A673 (cell line): ENCODE results near the gene LGALS9. TPM values are rescaled to one million over a fixed set of nuclear protein-coding genes. Genes with fewer than 3 reads are reported as not detected.
"Not testable (repeated sequence)": the region's sequence is repeated elsewhere in the genome, so short reads cannot be mapped to it uniquely, and the experiment has no call there.

Experiments
- BruUV-seq: library from RNA; stranded (reverse); fragments of 400-500 nt; replicated peaks from 2 replicates; lab custom pipeline; 2021; lab: Mats Ljungman, UMichigan
- CTCF ChIA-PET: fragments of 300-600 bp; sonication (Branson Sonifier 250); formaldehyde crosslinking; loops from one replicate; lab custom pipeline; 2022; ENCODE audit warnings: antibody characterized with exemption; lab: Charles Lee
- POLR2A ChIA-PET: fragments of 300-600 bp; sonication (Branson Sonifier 250); formaldehyde crosslinking; loops from one replicate; lab custom pipeline; 2022; ENCODE audit warnings: antibody characterized with exemption; ENCODE audit not compliant: low non-redundant PET; lab: Charles Lee
- DNase-seq: peaks from one replicate; pipeline ENCODE4 v3.0.0-alpha.2; 2015; ENCODE audit warnings: low spot score
- H3K27ac ChIP-seq: fragments of 200-600 bp; sonication (generic); 2 replicates; pipeline ENCODE4 v1.5.1; 2016; ENCODE audit warnings: mixed run types, low read depth, mild to moderate bottlenecking, mixed read lengths, antibody characterized with exemption, low read length; ENCODE audit not compliant: poor library complexity, severe bottlenecking
- H3K27me3 ChIP-seq: fragments of 200-600 bp; sonication (generic); replicated peaks from 2 replicates; pipeline ENCODE4 v1.6.1; 2017; ENCODE audit warnings: mixed run types, low read depth, mild to moderate bottlenecking, mixed read lengths, antibody characterized with exemption, low read length; ENCODE audit not compliant: insufficient read depth, poor library complexity
- H3K36me3 ChIP-seq: fragments of 200-600 bp; sonication (generic); 2 replicates; pipeline ENCODE4 v1.6.1; 2016; ENCODE audit warnings: mixed run types, mild to moderate bottlenecking, mixed read lengths, antibody characterized with exemption, low read length; ENCODE audit not compliant: insufficient read depth, poor library complexity, severe bottlenecking
- H3K4me1 ChIP-seq: fragments of 200-600 bp; sonication (generic); 2 replicates; pipeline ENCODE4 v1.6.1; 2017; ENCODE audit warnings: mixed run types, mild to moderate bottlenecking, mixed read lengths, antibody characterized with exemption, low read length; ENCODE audit not compliant: insufficient read depth, poor library complexity, severe bottlenecking
- H3K4me3 ChIP-seq: fragments of 200-600 bp; sonication (generic); 2 replicates; pipeline ENCODE4 v1.5.1; 2016; ENCODE audit warnings: low read depth, mixed run types, mild to moderate bottlenecking, mixed read lengths, low read length; ENCODE audit not compliant: poor library complexity, severe bottlenecking
- H3K9me3 ChIP-seq: fragments of 200-600 bp; sonication (generic); 2 replicates; pipeline ENCODE4 v1.6.1; 2016; ENCODE audit warnings: mixed run types, low read depth, mild to moderate bottlenecking, mixed read lengths, antibody characterized with exemption, low read length; ENCODE audit not compliant: poor library complexity, severe bottlenecking
- EZH2 ChIP-seq: fragments of 200-600 bp; sonication (generic); IDR thresholded peaks from 2 replicates; pipeline ENCODE4 v1.6.1; 2017; ENCODE audit warnings: borderline replicate concordance, low read depth, mild to moderate bottlenecking, mixed read lengths, antibody characterized with exemption, low read length; ENCODE audit not compliant: poor library complexity, severe bottlenecking
- intact Hi-C: fragments of 100-400 bp; cut with micrococcal nuclease; formaldehyde crosslinking; loops from one replicate; pipeline ENCODE4 v1.10.0; 2022; ENCODE audit not compliant: unreplicated experiment
- total RNA-seq: library from RNA; stranded (reverse); gene quantifications from 2 replicates; pipeline ENCODE4 v1.2.3, GENCODE V29; 2021
- TF ChIP-seq, protein P1 (sequence below): fragments of 300-800, 200-600 bp; sonication (generic); conservative IDR thresholded peaks from 2 replicates; pipeline ENCODE4 v1.5.1; 2017; ENCODE audit warnings: low read depth, mild to moderate bottlenecking, antibody characterized with exemption, low read length, moderate library complexity, mixed read lengths

Gene LGALS9
- total RNA-seq, 1 experiment from 2014 or later, result 2.4 TPM

- DNase-seq, result no peak
- Histone ChIP-seq H3K9me3 (no peaks in the 10 kb centered on the region), H3K4me3 (no peak overlapping the region), H3K27ac (no peak overlapping the region), H3K4me1 (no peaks in the 10 kb centered on the region), H3K36me3 (no peaks in the 10 kb centered on the region), H3K27me3 (no peaks in the 10 kb centered on the region)
- BruUV-seq, result no TSS peak
- ChIA-PET CTCF (no interaction called here), POLR2A (no interaction called here)
- intact Hi-C loops, result no loop called here
- no peak for TF ChIP-seq EZH2
- TF ChIP-seq, protein P1, sequence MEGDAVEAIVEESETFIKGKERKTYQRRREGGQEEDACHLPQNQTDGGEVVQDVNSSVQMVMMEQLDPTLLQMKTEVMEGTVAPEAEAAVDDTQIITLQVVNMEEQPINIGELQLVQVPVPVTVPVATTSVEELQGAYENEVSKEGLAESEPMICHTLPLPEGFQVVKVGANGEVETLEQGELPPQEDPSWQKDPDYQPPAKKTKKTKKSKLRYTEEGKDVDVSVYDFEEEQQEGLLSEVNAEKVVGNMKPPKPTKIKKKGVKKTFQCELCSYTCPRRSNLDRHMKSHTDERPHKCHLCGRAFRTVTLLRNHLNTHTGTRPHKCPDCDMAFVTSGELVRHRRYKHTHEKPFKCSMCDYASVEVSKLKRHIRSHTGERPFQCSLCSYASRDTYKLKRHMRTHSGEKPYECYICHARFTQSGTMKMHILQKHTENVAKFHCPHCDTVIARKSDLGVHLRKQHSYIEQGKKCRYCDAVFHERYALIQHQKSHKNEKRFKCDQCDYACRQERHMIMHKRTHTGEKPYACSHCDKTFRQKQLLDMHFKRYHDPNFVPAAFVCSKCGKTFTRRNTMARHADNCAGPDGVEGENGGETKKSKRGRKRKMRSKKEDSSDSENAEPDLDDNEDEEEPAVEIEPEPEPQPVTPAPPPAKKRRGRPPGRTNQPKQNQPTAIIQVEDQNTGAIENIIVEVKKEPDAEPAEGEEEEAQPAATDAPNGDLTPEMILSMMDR, result no peak
Observed at GRCh38 chr17:27634026-27634335, 3.0 kb downstream of the LGALS9 start.

- no peak overlapping the region for H3K27ac ChIP-seq
- BruUV-seq, result no TSS peak
- H3K27me3 ChIP-seq, result no peaks in the 10 kb centered on the region
- no peaks in the 10 kb centered on the region for H3K4me1 ChIP-seq
- TF ChIP-seq, protein P1, result no peak
- TF ChIP-seq EZH2, result no peak
- intact Hi-C loops, result no loop called here
- DNase-seq, result no peak
- no peaks in the 10 kb centered on the region for H3K36me3 ChIP-seq
- H3K4me3 ChIP-seq, result no peak overlapping the region
- ChIA-PET POLR2A (no interaction called here), CTCF (no interaction called here)
- H3K9me3 ChIP-seq, result no peaks in the 10 kb centered on the region
Observed at GRCh38 chr17:27634776-27635175, 3.8 kb downstream of the LGALS9 start.

- Histone ChIP-seq H3K36me3 (no peaks in the 10 kb centered on the region), H3K4me3 (no peak overlapping the region), H3K9me3 (no peaks in the 10 kb centered on the region), H3K4me1 (no peaks in the 10 kb centered on the region), H3K27me3 (no peaks in the 10 kb centered on the region), H3K27ac (no peak overlapping the region)
- CTCF ChIA-PET, result no interaction called here
- no peak for DNase-seq
- no TSS peak for BruUV-seq
- TF ChIP-seq EZH2, result no peak
- intact Hi-C loops, result no loop called here
- POLR2A ChIA-PET, result no interaction called here
Observed at GRCh38 chr17:27635275-27635823, 4.4 kb downstream of the LGALS9 start.

DNA sequence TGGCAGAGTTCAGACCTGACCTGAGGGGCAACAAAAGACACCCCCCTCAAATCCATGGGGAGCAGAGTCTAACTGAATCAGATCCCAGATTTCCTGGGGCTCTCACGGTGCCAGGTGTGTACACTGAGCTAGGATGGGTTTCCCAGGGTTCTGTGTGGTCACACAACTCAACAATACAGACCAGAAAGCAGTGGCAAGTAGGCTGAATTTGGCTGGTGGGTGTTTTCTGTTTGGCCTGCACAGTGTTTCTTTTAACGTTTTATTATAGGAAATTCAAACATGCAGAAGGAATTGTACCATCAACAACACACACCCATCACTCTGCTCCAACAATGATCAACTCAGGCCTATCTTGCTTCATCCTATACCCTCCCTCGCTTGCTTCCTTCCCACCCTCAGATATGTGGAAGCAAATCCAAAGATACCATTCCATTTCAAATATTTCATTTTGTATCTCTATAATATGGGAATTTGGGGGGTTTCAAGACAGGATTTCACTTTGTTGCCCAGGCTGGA, 5.1 kb downstream of the LGALS9 start:
- intact Hi-C loops, CTCF ChIA-PET, H3K27ac ChIP-seq, H3K4me1 ChIP-seq, H3K4me3 ChIP-seq, DNase-seq, POLR2A ChIA-PET, H3K9me3 ChIP-seq, H3K27me3 ChIP-seq, H3K36me3 ChIP-seq, BruUV-seq: not testable (repeated sequence)

DNA sequence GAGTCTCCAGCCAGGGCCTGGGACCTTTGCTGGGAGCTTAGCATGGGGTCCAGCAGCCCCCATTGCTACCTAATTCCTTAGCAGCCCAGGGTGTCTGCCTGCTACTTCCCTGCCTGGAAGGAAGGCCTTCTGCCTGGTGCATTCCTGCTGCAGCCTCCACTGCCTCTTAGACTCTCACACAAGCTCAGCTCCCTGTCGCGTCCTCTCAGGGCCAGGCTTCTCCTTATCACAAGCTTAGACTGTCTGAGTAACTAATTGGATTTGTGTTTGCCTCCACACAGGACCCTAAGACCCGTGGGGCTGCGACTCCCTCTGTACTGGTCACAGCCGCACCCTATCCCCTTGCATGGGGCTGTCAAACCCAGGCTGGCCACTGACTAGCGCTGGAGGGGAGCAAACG, 6.8 kb downstream of the LGALS9 start:
- BruUV-seq, H3K4me1 ChIP-seq, DNase-seq, H3K27ac ChIP-seq, H3K4me3 ChIP-seq, H3K27me3 ChIP-seq, H3K9me3 ChIP-seq, intact Hi-C loops, CTCF ChIA-PET, H3K36me3 ChIP-seq, POLR2A ChIA-PET: not testable (repeated sequence)

DNA sequence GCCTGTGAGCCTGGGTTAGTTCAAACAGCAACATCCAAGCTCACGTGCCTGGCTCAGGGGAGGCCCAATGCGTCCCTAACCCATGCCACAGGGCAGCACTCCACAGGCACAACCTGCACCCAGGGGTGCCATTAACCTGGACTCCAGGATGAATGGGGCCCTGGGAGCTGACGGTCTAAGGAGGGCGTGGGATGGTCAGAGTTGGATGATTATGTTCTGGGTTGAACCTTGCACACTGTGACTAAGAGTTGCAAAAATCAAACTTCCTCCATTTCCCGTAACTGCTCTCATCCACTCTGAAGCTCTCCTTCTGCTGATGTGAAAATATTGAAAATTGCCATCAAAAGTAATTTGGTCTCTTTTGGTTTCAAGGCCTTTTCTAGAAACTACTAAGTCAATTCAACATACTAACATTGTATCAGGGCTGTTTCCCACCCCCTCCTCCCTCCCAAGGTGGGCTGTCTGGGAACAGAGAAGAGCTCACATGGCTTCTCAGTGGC, 7.5 kb downstream of the LGALS9 start:
- CTCF ChIA-PET, H3K27ac ChIP-seq, DNase-seq, intact Hi-C loops, H3K9me3 ChIP-seq, H3K27me3 ChIP-seq, BruUV-seq, POLR2A ChIA-PET, H3K4me3 ChIP-seq, H3K4me1 ChIP-seq, H3K36me3 ChIP-seq: not testable (repeated sequence)
